Endothelial cell of umbilical vein (primary cell): ENCODE measurements around the gene SERBP1.

ENCODE experiments used
- EZH2 ChIP-seq: IDR thresholded peaks from 2 replicates; pipeline ENCODE4 v1.6.1; 2012; ENCODE audit warnings: borderline replicate concordance, low read depth, mild to moderate bottlenecking, moderate library complexity, low read length, inconsistent platforms; ENCODE audit not compliant: severe bottlenecking
- FOS ChIP-seq: IDR thresholded peaks from 2 replicates; pipeline ENCODE4 v1.6.1; 2011; ENCODE audit warnings: mild to moderate bottlenecking, low read length, moderate library complexity, borderline replicate concordance; ENCODE audit not compliant: insufficient read depth
- JUN ChIP-seq: IDR thresholded peaks from 2 replicates; pipeline ENCODE4 v1.6.1; 2011; ENCODE audit warnings: borderline replicate concordance, low read depth; ENCODE audit not compliant: insufficient read length, insufficient read depth
- MYC ChIP-seq: IDR thresholded peaks from one replicate; pipeline ENCODE4 v1.6.1; 2011; ENCODE audit warnings: mild to moderate bottlenecking, low read depth, low read length
- POLR2A ChIP-seq: IDR thresholded peaks from 2 replicates; pipeline ENCODE4 v1.6.1; 2012; ENCODE audit warnings: low read depth, mild to moderate bottlenecking, control low read depth, low read length
- POLR2AphosphoS5 ChIP-seq: IDR thresholded peaks from 2 replicates; pipeline ENCODE4 v1.6.1; 2012; ENCODE audit warnings: low read depth, mild to moderate bottlenecking, control low read depth, low read length, moderate library complexity; ENCODE audit not compliant: insufficient read depth
- TF ChIP-seq, protein P1 (sequence below), 2 donors: IDR thresholded peaks; 1 replicate in 1 of 2; 2 replicates in 1 of 2; pipeline ENCODE4 v1.5.1; 2011; ENCODE audit warnings: low read length in 2 of 2, mild to moderate bottlenecking in 2 of 2, moderate library complexity in 2 of 2, control low read depth in 1 of 2, inconsistent platforms in 1 of 2, low read depth in 1 of 2; ENCODE audit not compliant: insufficient read depth in 1 of 2; ENCODE audit errors: extremely low read depth in 1 of 2
- TF ChIP-seq, protein P2 (sequence below): IDR thresholded peaks from 2 replicates; pipeline ENCODE4 v1.6.1; 2011; ENCODE audit not compliant: insufficient read depth, insufficient read length

DNA sequence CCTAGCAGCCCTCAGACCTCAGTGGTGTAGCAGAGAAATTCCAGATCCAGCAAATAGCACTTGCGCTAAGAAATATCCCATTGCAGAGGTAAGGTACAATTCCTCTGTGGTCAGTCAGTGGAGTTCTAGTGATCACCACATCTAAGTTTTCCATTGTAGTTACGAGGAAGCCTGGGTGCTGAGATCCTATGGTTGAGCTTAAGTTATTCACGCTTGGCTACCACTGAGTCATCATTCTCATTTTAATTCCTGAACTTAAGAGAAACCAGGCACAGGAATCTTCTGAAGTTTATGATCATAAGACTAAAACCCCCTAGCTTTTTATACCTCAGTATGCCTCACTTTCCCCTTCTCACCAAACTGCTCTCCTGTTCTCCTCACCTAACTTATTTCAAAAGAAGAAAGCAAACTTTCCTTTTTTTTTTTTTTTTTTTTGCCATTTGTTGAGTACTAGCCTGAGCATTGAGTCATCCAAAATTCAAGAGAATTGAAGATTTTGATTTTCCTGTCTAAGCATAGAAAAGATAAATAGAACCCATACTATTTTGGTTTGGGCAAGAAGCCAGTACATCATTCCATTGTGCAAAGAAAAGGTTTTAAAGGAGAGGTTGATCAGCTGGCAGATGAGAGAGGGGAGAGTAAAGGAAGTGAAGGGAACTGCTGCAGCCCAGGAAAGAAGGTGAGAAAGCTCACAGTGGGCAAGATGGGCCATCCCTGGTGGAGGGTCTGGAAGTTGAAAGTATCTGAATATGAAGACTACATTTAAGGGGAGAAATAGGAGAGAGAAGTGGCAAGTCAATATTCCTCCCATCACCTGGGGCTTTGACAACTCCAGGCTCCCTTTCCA lies 39.9 kb downstream of the SERBP1 start:
- no peak for TF ChIP-seq POLR2AphosphoS5
- TF ChIP-seq, protein P1, sequence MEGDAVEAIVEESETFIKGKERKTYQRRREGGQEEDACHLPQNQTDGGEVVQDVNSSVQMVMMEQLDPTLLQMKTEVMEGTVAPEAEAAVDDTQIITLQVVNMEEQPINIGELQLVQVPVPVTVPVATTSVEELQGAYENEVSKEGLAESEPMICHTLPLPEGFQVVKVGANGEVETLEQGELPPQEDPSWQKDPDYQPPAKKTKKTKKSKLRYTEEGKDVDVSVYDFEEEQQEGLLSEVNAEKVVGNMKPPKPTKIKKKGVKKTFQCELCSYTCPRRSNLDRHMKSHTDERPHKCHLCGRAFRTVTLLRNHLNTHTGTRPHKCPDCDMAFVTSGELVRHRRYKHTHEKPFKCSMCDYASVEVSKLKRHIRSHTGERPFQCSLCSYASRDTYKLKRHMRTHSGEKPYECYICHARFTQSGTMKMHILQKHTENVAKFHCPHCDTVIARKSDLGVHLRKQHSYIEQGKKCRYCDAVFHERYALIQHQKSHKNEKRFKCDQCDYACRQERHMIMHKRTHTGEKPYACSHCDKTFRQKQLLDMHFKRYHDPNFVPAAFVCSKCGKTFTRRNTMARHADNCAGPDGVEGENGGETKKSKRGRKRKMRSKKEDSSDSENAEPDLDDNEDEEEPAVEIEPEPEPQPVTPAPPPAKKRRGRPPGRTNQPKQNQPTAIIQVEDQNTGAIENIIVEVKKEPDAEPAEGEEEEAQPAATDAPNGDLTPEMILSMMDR (IDR thresholded peaks at IDR 0.05; ENCODE audit: extremely low read depth in 1 of 2, insufficient read depth in 1 of 2, low read depth in 1 of 2, low read length in 2 of 2) = no peak
- TF ChIP-seq POLR2A = no peak
- TF ChIP-seq FOS = no peak
- no peak for TF ChIP-seq EZH2
- TF ChIP-seq MYC = no peak
- TF ChIP-seq, protein P2, sequence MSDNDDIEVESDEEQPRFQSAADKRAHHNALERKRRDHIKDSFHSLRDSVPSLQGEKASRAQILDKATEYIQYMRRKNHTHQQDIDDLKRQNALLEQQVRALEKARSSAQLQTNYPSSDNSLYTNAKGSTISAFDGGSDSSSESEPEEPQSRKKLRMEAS = no peak
- no peak for TF ChIP-seq JUN
